Measurements from ENCODE around the gene MAP3K21. TPM values are rescaled to one million over a fixed set of nuclear protein-coding genes. Genes with fewer than 3 reads are reported as not detected.

MAP3K21 gene
- total RNA-seq, 4 donors from 2014 or later, result 1.3 to 5.5 (median 3.0) TPM

- no peak for ATAC-seq (ENCODE audit: low FRiP score)
- TF ChIP-seq CTCF (IDR thresholded peaks at IDR 0.05), result no peak
- no peak for DNase-seq (ENCODE audit: low spot score)
Measured at GRCh38 chr1:233333086-233333485, 5.6 kb downstream of the MAP3K21 start.

- no peak for TF ChIP-seq CTCF (IDR thresholded peaks at IDR 0.05)
- no peak for ATAC-seq (ENCODE audit: low FRiP score)
- no peak for DNase-seq (ENCODE audit: low spot score)
Measured at GRCh38 chr1:233334092-233334491, 6.6 kb downstream of the MAP3K21 start.

GRCh38 chr1:233336554-233337456 lies 9.3 kb downstream of the MAP3K21 start:
- DNase-seq (ENCODE audit: low spot score), result no peak
- no peak for TF ChIP-seq CTCF (IDR thresholded peaks at IDR 0.05)
- ATAC-seq (ENCODE audit: low FRiP score), result no peak

GRCh38 chr1:233337505-233337904 lies 10.0 kb downstream of the MAP3K21 start:
- TF ChIP-seq CTCF (IDR thresholded peaks at IDR 0.05), result no peak
- DNase-seq (ENCODE audit: low spot score) (no peak), ATAC-seq (ENCODE audit: low FRiP score) (no peak)

GRCh38 chr1:233338102-233338501 lies 10.6 kb downstream of the MAP3K21 start:
- ATAC-seq (ENCODE audit: low FRiP score), result no peak

GRCh38 chr1:233340031-233340555 lies 12.6 kb downstream of the MAP3K21 start:
- ATAC-seq (ENCODE audit: low FRiP score), result no peak
- TF ChIP-seq CTCF (IDR thresholded peaks at IDR 0.05), result no peak

More at GRCh38 chr1:233338102-233338501, 10.6 kb downstream of the MAP3K21 start:
- DNase-seq (ENCODE audit: low spot score), result no peak
- no peak for TF ChIP-seq CTCF (IDR thresholded peaks at IDR 0.05)

More at GRCh38 chr1:233340031-233340555, 12.6 kb downstream of the MAP3K21 start:
- DNase-seq (ENCODE audit: low spot score), result no peak

All from omental fat pad (tissue), 4 donors.